Breast epithelium (tissue), 4 donors: Measurements from ENCODE around the gene CDH24. TPM values are rescaled to one million over a fixed set of nuclear protein-coding genes. Genes with fewer than 3 reads are reported as not detected.
"Not testable (repeated sequence)": the region's sequence is repeated elsewhere in the genome, so short reads cannot be mapped to it uniquely, and the experiment has no call there.

Experiments used
- DNase-seq, 2 donors: peaks; one replicate each; pipeline ENCODE4 v3.0.0-alpha.2; 2019; ENCODE audit warnings: low spot score in 2 of 2
- H3K27ac ChIP-seq, 2 donors: fragments of 200-600 bp; sonication (generic) in 1 of 2; one replicate each; pipeline ENCODE4 v1.5.1; 2016 to 2019; ENCODE audit warnings: mild to moderate bottlenecking in 1 of 2
- H3K27me3 ChIP-seq, 2 donors: fragments of 200-600 bp; sonication (generic) in 1 of 2; one replicate each; pipeline versions ENCODE4 v1.5.1 to v1.6.0; 2017 to 2019; ENCODE audit warnings: control low read depth in 1 of 2, mild to moderate bottlenecking in 1 of 2
- H3K36me3 ChIP-seq: fragments of 200-600 bp; one replicate; pipeline ENCODE4 v1.5.1; 2019
- H3K4me1 ChIP-seq, 2 donors: fragments of 200-600 bp; sonication (generic); one replicate each; pipeline ENCODE4 v1.5.1; 2016 to 2019; ENCODE audit warnings: control low read depth in 1 of 2
- H3K4me3 ChIP-seq, 3 donors: fragments of 200-600 bp; sonication (generic); 1 replicate in 2 of 3; 2 replicates in 1 of 3; pipeline ENCODE4 v1.5.1; 2016 to 2019; ENCODE audit warnings: mild to moderate bottlenecking in 3 of 3, moderate library complexity in 2 of 3
- H3K9me3 ChIP-seq, 2 donors: fragments of 200-600 bp; sonication (generic) in 1 of 2; one replicate each; pipeline ENCODE4 v1.5.1; 2016 to 2019; ENCODE audit warnings: control low read depth in 1 of 2
- CTCF ChIP-seq, 3 donors: fragments of 450-650 bp; IDR thresholded peaks; one replicate each; pipeline ENCODE4 v1.5.1; 2016 to 2017; ENCODE audit warnings: antibody characterized with exemption in 3 of 3, mild to moderate bottlenecking in 3 of 3, moderate library complexity in 3 of 3
- POLR2A ChIP-seq: fragments of 450-650 bp; IDR thresholded peaks from one replicate; pipeline ENCODE4 v1.6.1; 2016; ENCODE audit warnings: antibody characterized with exemption, mild to moderate bottlenecking, moderate library complexity
- POLR2AphosphoS5 ChIP-seq, 3 donors: sonication (generic); formaldehyde crosslinking; IDR thresholded peaks; one replicate each; pipeline ENCODE4 v1.6.1; 2017; ENCODE audit warnings: antibody characterized with exemption in 3 of 3
- intact Hi-C: fragments of 100-400 bp; cut with DNase I; formaldehyde crosslinking; loops from one replicate; pipeline ENCODE4 v1.15.1; 2023; ENCODE audit warnings: low total_unique reads
- total RNA-seq, 3 donors: library from RNA; depleted of rRNA; stranded (reverse); fragments of >200 nt; gene quantifications; one replicate each; pipeline ENCODE4 v1.1.0, GENCODE V29; 2016

Gene CDH24
- total RNA-seq, 3 donors from 2014 or later: 2.2 to 5.2 (median 3.2) TPM

- no peak overlapping the region for H3K4me3 ChIP-seq
- H3K4me1 ChIP-seq: no peaks in the 10 kb centered on the region
- no peaks in the 10 kb centered on the region for H3K36me3 ChIP-seq
- no peaks in the 10 kb centered on the region for H3K9me3 ChIP-seq
- no peak for DNase-seq
- TF ChIP-seq POLR2AphosphoS5 (IDR thresholded peaks at IDR 0.05) (no peak), CTCF (IDR thresholded peaks at IDR 0.05) (no peak), POLR2A (no peak)
- intact Hi-C loops: no loop called here
- no peak overlapping the region for H3K27ac ChIP-seq
- no peaks in the 10 kb centered on the region for H3K27me3 ChIP-seq
These were observed 39.2 kb downstream of the CDH24 start for GRCh38 chr14:23018107-23018506.

GRCh38 chr14:23017091-23017490 lies 40.2 kb downstream of the CDH24 start:
- DNase-seq: no peak
- intact Hi-C loops: no loop called here
- H3K27ac ChIP-seq: no peak overlapping the region

GRCh38 chr14:23015618-23016017 lies 41.7 kb downstream of the CDH24 start:
- intact Hi-C loops: no loop called here
- no peaks in the 10 kb centered on the region for H3K27me3 ChIP-seq
- H3K27ac ChIP-seq: no peak overlapping the region
- H3K9me3 ChIP-seq: no peaks in the 10 kb centered on the region
- no peaks in the 10 kb centered on the region for H3K4me1 ChIP-seq
- no peak overlapping the region for H3K4me3 ChIP-seq
- no peaks in the 10 kb centered on the region for H3K36me3 ChIP-seq
- TF ChIP-seq POLR2AphosphoS5 (IDR thresholded peaks at IDR 0.05) (no peak), POLR2A (no peak), CTCF (IDR thresholded peaks at IDR 0.05) (no peak)
- DNase-seq: no peak

More at GRCh38 chr14:23017091-23017490, 40.2 kb downstream of the CDH24 start:
- H3K36me3 ChIP-seq: no peaks in the 10 kb centered on the region
- H3K4me1 ChIP-seq: no peaks in the 10 kb centered on the region
- H3K9me3 ChIP-seq: no peaks in the 10 kb centered on the region
- TF ChIP-seq POLR2AphosphoS5 (IDR thresholded peaks at IDR 0.05): no peak
- TF ChIP-seq CTCF (IDR thresholded peaks at IDR 0.05): no peak
- TF ChIP-seq POLR2A: no peak
- no peak overlapping the region for H3K4me3 ChIP-seq
- H3K27me3 ChIP-seq: no peaks in the 10 kb centered on the region

GRCh38 chr14:23013749-23014054 lies 43.6 kb downstream of the CDH24 start:
- not testable (repeated sequence) for H3K27me3 ChIP-seq, H3K4me3 ChIP-seq, H3K36me3 ChIP-seq, H3K4me1 ChIP-seq, DNase-seq, H3K27ac ChIP-seq, H3K9me3 ChIP-seq
- intact Hi-C loops: loop anchor here (1.0 kb wide), 1 partner anchor 13 kb away; no protein-coding TSS in a partner anchor

- H3K27ac ChIP-seq: no peak overlapping the region
- intact Hi-C loops: no loop called here
- no peak for DNase-seq
- H3K4me1 ChIP-seq: no peaks in the 10 kb centered on the region
- H3K36me3 ChIP-seq: no peaks in the 10 kb centered on the region
- no peaks in the 10 kb centered on the region for H3K27me3 ChIP-seq
- no peak overlapping the region for H3K4me3 ChIP-seq
- no peak for TF ChIP-seq POLR2AphosphoS5 (IDR thresholded peaks at IDR 0.05)
- TF ChIP-seq CTCF (IDR thresholded peaks at IDR 0.05): no peak
- TF ChIP-seq POLR2A: no peak
- no peaks in the 10 kb centered on the region for H3K9me3 ChIP-seq
These were observed 44.1 kb downstream of the CDH24 start for GRCh38 chr14:23013054-23013748.
